Measurements from ENCODE around the gene DYRK3. TPM values are rescaled to one million over a fixed set of nuclear protein-coding genes. Genes with fewer than 3 reads are reported as not detected.

The DYRK3 gene
- total and polyA plus RNA-seq, 9 of the 15 experiments (the other 6 are each of a cell fraction or from before 2014, with no cell fraction given): 4.5 to 33.7 (median 25.7) TPM

DNA sequence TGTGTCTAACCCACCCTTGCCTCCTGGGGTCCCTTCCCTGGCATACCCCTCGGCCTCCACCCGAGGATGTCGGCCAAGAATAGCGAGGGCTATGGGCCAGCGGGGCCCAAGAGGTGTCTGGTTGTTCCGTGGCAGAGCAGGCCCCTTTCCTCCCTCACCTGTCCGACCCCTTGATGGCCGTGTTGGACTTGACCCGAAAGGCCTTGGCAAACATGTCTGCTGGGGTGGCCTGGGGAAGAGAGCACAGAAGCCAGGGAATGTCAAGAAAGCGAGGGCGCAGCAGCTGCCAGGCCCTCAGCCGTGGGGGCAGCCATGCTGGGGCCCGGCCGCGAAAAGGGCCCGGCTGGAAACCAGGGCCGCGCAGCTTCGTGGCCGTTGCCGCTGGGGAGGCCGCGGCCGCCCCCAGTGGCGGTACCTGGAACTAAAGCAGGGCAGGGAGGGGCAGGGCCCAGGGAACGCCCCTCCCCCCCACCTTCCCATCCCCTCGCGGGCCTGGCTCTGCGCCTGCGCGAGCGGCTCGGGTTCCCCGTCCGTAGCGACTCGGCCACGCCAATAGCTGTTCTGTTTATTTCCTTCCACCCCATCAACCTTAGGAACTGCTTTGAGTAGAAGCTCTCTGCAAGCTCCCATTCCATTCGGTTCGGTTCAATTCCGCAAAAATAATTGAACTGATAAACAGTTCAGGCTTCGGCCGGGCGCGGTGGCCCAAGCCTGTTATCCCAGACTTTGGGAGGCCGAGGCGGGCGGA, 23.0 kb upstream of the DYRK3 start, which contains the start of gene EIF2D (continued):
- TF ChIP-seq ZBTB11 (CRISPR knock-in tag; IDR thresholded peaks at IDR 0.05) (peak; percentile 98 to 100 (median 100)), ZNF507 (tag; conservative IDR thresholded peaks at IDR 0.05) (no peak), CHD1 (IDR thresholded peaks at IDR 0.05; ENCODE audit: low read length) (peak; percentile 76), JUNB (CRISPR knock-in tag; conservative IDR thresholded peaks at IDR 0.05) (no peak; the same call in 1 of the 2 replicates), ELF1 (tag; IDR thresholded peaks at IDR 0.05) (no peak), FOXK1 (CRISPR knock-in tag; IDR thresholded peaks at IDR 0.05; ENCODE audit: borderline replicate concordance) (no peak)
- TF ChIP-seq, protein P1, sequence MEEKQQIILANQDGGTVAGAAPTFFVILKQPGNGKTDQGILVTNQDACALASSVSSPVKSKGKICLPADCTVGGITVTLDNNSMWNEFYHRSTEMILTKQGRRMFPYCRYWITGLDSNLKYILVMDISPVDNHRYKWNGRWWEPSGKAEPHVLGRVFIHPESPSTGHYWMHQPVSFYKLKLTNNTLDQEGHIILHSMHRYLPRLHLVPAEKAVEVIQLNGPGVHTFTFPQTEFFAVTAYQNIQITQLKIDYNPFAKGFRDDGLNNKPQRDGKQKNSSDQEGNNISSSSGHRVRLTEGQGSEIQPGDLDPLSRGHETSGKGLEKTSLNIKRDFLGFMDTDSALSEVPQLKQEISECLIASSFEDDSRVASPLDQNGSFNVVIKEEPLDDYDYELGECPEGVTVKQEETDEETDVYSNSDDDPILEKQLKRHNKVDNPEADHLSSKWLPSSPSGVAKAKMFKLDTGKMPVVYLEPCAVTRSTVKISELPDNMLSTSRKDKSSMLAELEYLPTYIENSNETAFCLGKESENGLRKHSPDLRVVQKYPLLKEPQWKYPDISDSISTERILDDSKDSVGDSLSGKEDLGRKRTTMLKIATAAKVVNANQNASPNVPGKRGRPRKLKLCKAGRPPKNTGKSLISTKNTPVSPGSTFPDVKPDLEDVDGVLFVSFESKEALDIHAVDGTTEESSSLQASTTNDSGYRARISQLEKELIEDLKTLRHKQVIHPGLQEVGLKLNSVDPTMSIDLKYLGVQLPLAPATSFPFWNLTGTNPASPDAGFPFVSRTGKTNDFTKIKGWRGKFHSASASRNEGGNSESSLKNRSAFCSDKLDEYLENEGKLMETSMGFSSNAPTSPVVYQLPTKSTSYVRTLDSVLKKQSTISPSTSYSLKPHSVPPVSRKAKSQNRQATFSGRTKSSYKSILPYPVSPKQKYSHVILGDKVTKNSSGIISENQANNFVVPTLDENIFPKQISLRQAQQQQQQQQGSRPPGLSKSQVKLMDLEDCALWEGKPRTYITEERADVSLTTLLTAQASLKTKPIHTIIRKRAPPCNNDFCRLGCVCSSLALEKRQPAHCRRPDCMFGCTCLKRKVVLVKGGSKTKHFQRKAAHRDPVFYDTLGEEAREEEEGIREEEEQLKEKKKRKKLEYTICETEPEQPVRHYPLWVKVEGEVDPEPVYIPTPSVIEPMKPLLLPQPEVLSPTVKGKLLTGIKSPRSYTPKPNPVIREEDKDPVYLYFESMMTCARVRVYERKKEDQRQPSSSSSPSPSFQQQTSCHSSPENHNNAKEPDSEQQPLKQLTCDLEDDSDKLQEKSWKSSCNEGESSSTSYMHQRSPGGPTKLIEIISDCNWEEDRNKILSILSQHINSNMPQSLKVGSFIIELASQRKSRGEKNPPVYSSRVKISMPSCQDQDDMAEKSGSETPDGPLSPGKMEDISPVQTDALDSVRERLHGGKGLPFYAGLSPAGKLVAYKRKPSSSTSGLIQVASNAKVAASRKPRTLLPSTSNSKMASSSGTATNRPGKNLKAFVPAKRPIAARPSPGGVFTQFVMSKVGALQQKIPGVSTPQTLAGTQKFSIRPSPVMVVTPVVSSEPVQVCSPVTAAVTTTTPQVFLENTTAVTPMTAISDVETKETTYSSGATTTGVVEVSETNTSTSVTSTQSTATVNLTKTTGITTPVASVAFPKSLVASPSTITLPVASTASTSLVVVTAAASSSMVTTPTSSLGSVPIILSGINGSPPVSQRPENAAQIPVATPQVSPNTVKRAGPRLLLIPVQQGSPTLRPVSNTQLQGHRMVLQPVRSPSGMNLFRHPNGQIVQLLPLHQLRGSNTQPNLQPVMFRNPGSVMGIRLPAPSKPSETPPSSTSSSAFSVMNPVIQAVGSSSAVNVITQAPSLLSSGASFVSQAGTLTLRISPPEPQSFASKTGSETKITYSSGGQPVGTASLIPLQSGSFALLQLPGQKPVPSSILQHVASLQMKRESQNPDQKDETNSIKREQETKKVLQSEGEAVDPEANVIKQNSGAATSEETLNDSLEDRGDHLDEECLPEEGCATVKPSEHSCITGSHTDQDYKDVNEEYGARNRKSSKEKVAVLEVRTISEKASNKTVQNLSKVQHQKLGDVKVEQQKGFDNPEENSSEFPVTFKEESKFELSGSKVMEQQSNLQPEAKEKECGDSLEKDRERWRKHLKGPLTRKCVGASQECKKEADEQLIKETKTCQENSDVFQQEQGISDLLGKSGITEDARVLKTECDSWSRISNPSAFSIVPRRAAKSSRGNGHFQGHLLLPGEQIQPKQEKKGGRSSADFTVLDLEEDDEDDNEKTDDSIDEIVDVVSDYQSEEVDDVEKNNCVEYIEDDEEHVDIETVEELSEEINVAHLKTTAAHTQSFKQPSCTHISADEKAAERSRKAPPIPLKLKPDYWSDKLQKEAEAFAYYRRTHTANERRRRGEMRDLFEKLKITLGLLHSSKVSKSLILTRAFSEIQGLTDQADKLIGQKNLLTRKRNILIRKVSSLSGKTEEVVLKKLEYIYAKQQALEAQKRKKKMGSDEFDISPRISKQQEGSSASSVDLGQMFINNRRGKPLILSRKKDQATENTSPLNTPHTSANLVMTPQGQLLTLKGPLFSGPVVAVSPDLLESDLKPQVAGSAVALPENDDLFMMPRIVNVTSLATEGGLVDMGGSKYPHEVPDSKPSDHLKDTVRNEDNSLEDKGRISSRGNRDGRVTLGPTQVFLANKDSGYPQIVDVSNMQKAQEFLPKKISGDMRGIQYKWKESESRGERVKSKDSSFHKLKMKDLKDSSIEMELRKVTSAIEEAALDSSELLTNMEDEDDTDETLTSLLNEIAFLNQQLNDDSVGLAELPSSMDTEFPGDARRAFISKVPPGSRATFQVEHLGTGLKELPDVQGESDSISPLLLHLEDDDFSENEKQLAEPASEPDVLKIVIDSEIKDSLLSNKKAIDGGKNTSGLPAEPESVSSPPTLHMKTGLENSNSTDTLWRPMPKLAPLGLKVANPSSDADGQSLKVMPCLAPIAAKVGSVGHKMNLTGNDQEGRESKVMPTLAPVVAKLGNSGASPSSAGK (IDR thresholded peaks at IDR 0.05): 0 out of 2 replicates have a peak, but pooled peaks have one; percentile 10
- TF ChIP-seq, protein P2, sequence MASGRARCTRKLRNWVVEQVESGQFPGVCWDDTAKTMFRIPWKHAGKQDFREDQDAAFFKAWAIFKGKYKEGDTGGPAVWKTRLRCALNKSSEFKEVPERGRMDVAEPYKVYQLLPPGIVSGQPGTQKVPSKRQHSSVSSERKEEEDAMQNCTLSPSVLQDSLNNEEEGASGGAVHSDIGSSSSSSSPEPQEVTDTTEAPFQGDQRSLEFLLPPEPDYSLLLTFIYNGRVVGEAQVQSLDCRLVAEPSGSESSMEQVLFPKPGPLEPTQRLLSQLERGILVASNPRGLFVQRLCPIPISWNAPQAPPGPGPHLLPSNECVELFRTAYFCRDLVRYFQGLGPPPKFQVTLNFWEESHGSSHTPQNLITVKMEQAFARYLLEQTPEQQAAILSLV (tag; IDR thresholded peaks at IDR 0.05): no peak
